Natural killer cell (primary cell): Measurements from ENCODE around the gene SCNN1A. TPM values are rescaled to one million over a fixed set of nuclear protein-coding genes. Genes with fewer than 3 reads are reported as not detected.

Experiments used
- ATAC-seq, 3 donors: fragments of 150-1000 bp in 2 of 3; fragments of 200-7000 bp in 1 of 3; cut with Tn5 transposase; 1 replicate in 1 of 3; 2 replicates in 2 of 3; pipeline ENCODE4 v1.10.0; 2021; ENCODE audit warnings: mild to moderate bottlenecking in 2 of 3, moderate library complexity in 2 of 3
- DNase-seq, 2 donors: peaks; one replicate each; pipeline versions ENCODE4 v3.0.0 to v3.0.0-alpha.2; 2013 to 2021; ENCODE audit warnings: mixed read lengths in 1 of 2
- H3K27ac ChIP-seq: one replicate; pipeline ENCODE4 v1.5.1; 2013; ENCODE audit warnings: mild to moderate bottlenecking, low read length
- H3K27me3 ChIP-seq: one replicate; pipeline ENCODE4 v1.6.1; 2013; ENCODE audit warnings: low read length; ENCODE audit not compliant: control insufficient read depth, insufficient read depth
- H3K36me3 ChIP-seq: one replicate; pipeline ENCODE4 v1.6.1; 2013; ENCODE audit warnings: low read length; ENCODE audit not compliant: control insufficient read depth, insufficient read depth
- H3K4me1 ChIP-seq: one replicate; pipeline ENCODE4 v1.6.1; 2013; ENCODE audit warnings: low read length; ENCODE audit not compliant: control insufficient read depth, insufficient read depth
- H3K4me3 ChIP-seq: one replicate; pipeline ENCODE4 v1.5.1; 2013; ENCODE audit warnings: low read length
- H3K9me3 ChIP-seq: one replicate; pipeline ENCODE4 v1.6.1; 2013; ENCODE audit warnings: low read length; ENCODE audit not compliant: control insufficient read depth, insufficient read depth
- H3K27ac Mint-ChIP-seq, 2 donors: one replicate each; pipeline ENCODE4 v1.8.0; 2022; ENCODE audit warnings: mild to moderate bottlenecking in 2 of 2, mixed read lengths in 2 of 2, moderate library complexity in 1 of 2
- H3K27me3 Mint-ChIP-seq, 2 donors: one replicate each; pipeline ENCODE4 v1.8.0; 2022; ENCODE audit warnings: low read depth in 2 of 2, mixed read lengths in 2 of 2
- H3K36me3 Mint-ChIP-seq: one replicate; pipeline ENCODE4 v1.8.0; 2022; ENCODE audit warnings: mixed read lengths
- H3K4me1 Mint-ChIP-seq, 2 donors: one replicate each; pipeline ENCODE4 v1.8.0; 2022; ENCODE audit warnings: mixed read lengths in 2 of 2
- H3K4me3 Mint-ChIP-seq: one replicate; pipeline ENCODE4 v1.8.0; 2022; ENCODE audit warnings: mild to moderate bottlenecking, moderate library complexity, mixed read lengths
- H3K9me3 Mint-ChIP-seq, 2 donors: one replicate each; pipeline ENCODE4 v1.8.0; 2022; ENCODE audit warnings: mixed read lengths in 2 of 2
- CTCF ChIP-seq: fragments of 200-600 bp; IDR thresholded peaks from one replicate; pipeline ENCODE4 v1.8.0; 2022; ENCODE audit warnings: antibody characterized with exemption
- WGBS: methylation state at CpG from one replicate; pipeline ENCODE4 v1.1.7; 2013; ENCODE audit warnings: missing lambda C conversion rate; ENCODE audit not compliant: insufficient coverage; 5-methylcytosine and 5-hydroxymethylcytosine counted together
- intact Hi-C: fragments of 100-400 bp; cut with micrococcal nuclease; formaldehyde crosslinking; loops from one replicate; pipeline ENCODE4 v1.14.2; 2022
- total RNA-seq, 4 donors: library from RNA; stranded (reverse); fragments of 120-200 nt in 1 of 4; gene quantifications; one replicate each; pipeline versions ENCODE4 v1.2.3 to v1.2.4, GENCODE V29; 2013 to 2022

Gene SCNN1A
- total RNA-seq, 3 donors from 2014 or later (not counting 1 experiment from before 2014, with no cell fraction given), result 1.5 to 3.0 (median 1.5) TPM

GRCh38 chr12:6386491-6386890 is 11.1 kb upstream of the SCNN1A start:
- WGBS, result no CpG with 5 or more reads among the region's 1 CpG
- Histone ChIP-seq H3K36me3 (no peaks in the 10 kb centered on the region), H3K4me1 (peaks cover 21% of the 10 kb centered on the region), H3K9me3 (no peaks in the 10 kb centered on the region), H3K4me3 (no peak overlapping the region), H3K27ac (no peak overlapping the region), H3K27me3 (no peaks in the 10 kb centered on the region)
- peaks cover 0 to 10% of the 10 kb centered on the region in 2 donors for H3K27me3 Mint-ChIP-seq
- ATAC-seq (no peak), DNase-seq (no peak)
- no peaks in the 10 kb centered on the region for H3K9me3 Mint-ChIP-seq
- H3K4me3 Mint-ChIP-seq, result peak overlapping the region; percentile 28
- intact Hi-C loops, result no loop called here
- TF ChIP-seq CTCF, result no peak
- H3K27ac Mint-ChIP-seq, result no peak overlapping the region
- peaks cover 0 to 6% of the 10 kb centered on the region in 2 donors for H3K4me1 Mint-ChIP-seq
- H3K36me3 Mint-ChIP-seq, result no peaks in the 10 kb centered on the region

GRCh38 chr12:6386038-6386437 is 10.7 kb upstream of the SCNN1A start:
- intact Hi-C loops, result no loop called here
- DNase-seq (no peak), ATAC-seq (no peak)
- H3K27ac Mint-ChIP-seq, result no peak overlapping the region
- peaks cover 0 to 11% of the 10 kb centered on the region in 2 donors for H3K27me3 Mint-ChIP-seq
- Histone ChIP-seq H3K4me3 (no peak overlapping the region), H3K27me3 (no peaks in the 10 kb centered on the region), H3K27ac (no peak overlapping the region), H3K36me3 (no peaks in the 10 kb centered on the region), H3K9me3 (no peaks in the 10 kb centered on the region), H3K4me1 (peaks cover 21% of the 10 kb centered on the region)
- 82% methylated on average over 11 of the region's 11 CpGs for WGBS
- peaks cover 0 to 6% of the 10 kb centered on the region in 2 donors for H3K4me1 Mint-ChIP-seq
- H3K36me3 Mint-ChIP-seq, result no peaks in the 10 kb centered on the region
- H3K9me3 Mint-ChIP-seq, result no peaks in the 10 kb centered on the region
- TF ChIP-seq CTCF, result no peak
- H3K4me3 Mint-ChIP-seq, result no peak overlapping the region

GRCh38 chr12:6384499-6385436 is 9.4 kb upstream of the SCNN1A start:
- intact Hi-C loops, result no loop called here
- Histone ChIP-seq H3K36me3 (no peaks in the 10 kb centered on the region), H3K27ac (no peak overlapping the region), H3K4me3 (no peak overlapping the region), H3K9me3 (no peaks in the 10 kb centered on the region), H3K4me1 (peaks cover 21% of the 10 kb centered on the region), H3K27me3 (no peaks in the 10 kb centered on the region)
- H3K27ac Mint-ChIP-seq, result peak overlapping the region in 1 of 2 donors; percentile 39
- ATAC-seq (no peak), DNase-seq (no peak)
- 87% methylated on average over 36 of the region's 36 CpGs for WGBS
- H3K27me3 Mint-ChIP-seq, result peaks cover 0 to 16% of the 10 kb centered on the region in 2 donors
- H3K4me3 Mint-ChIP-seq, result peak overlapping the region; percentile 69
- peaks cover 0 to 6% of the 10 kb centered on the region in 2 donors for H3K4me1 Mint-ChIP-seq
- H3K9me3 Mint-ChIP-seq, result no peaks in the 10 kb centered on the region
- TF ChIP-seq CTCF, result no peak
- H3K36me3 Mint-ChIP-seq, result no peaks in the 10 kb centered on the region
